Endothelial cell (in vitro differentiated cells): ENCODE data around the gene RABL3. TPM values are rescaled to one million over a fixed set of nuclear protein-coding genes. Genes with fewer than 3 reads are reported as not detected.
"Not testable (repeated sequence)": the region's sequence is repeated elsewhere in the genome, so short reads cannot be mapped to it uniquely, and the experiment has no call there.

Source experiments
- DNase-seq: peaks from one replicate; pipeline ENCODE4 v3.0.0; 2021; ENCODE audit warnings: low spot score
- H3K27ac Mint-ChIP-seq: one replicate; pipeline ENCODE4 v1.8.0; 2021; ENCODE audit warnings: mixed read lengths, inconsistent platforms; ENCODE audit not compliant: unreplicated experiment
- H3K27me3 Mint-ChIP-seq: one replicate; pipeline ENCODE4 v1.8.0; 2021; ENCODE audit warnings: mild to moderate bottlenecking, moderate library complexity, mixed read lengths, inconsistent platforms; ENCODE audit not compliant: unreplicated experiment
- H3K36me3 Mint-ChIP-seq: one replicate; pipeline ENCODE4 v1.8.0; 2021; ENCODE audit warnings: mild to moderate bottlenecking, low read depth, mixed read lengths, inconsistent platforms; ENCODE audit not compliant: unreplicated experiment
- H3K4me1 Mint-ChIP-seq: one replicate; pipeline ENCODE4 v1.8.0; 2021; ENCODE audit warnings: mild to moderate bottlenecking, mixed read lengths, inconsistent platforms; ENCODE audit not compliant: unreplicated experiment
- H3K4me3 Mint-ChIP-seq: one replicate; pipeline ENCODE4 v1.8.0; 2021; ENCODE audit warnings: mild to moderate bottlenecking, mixed read lengths, inconsistent platforms; ENCODE audit not compliant: unreplicated experiment
- H3K9me3 Mint-ChIP-seq: one replicate; pipeline ENCODE4 v1.8.0; 2021; ENCODE audit warnings: mixed read lengths, inconsistent platforms; ENCODE audit not compliant: unreplicated experiment
- total RNA-seq: library from RNA; stranded (reverse); fragmentation: NEBNext Ultra II Directional; extraction: Animal tissue kit (Norgen Biotek cat#: 25700); gene quantifications from one replicate; pipeline ENCODE4 v1.2.1, GENCODE V29; 2021; ENCODE audit not compliant: unreplicated experiment
- TF ChIP-seq, protein P1 (sequence below): fragments of 200-600 bp; sonication (generic); IDR thresholded peaks from one replicate; pipeline ENCODE4 v1.5.0; 2021; ENCODE audit warnings: antibody characterized with exemption; ENCODE audit not compliant: unreplicated experiment

The RABL3 gene
- total RNA-seq, 1 donor from 2014 or later: 15.1 TPM

DNA sequence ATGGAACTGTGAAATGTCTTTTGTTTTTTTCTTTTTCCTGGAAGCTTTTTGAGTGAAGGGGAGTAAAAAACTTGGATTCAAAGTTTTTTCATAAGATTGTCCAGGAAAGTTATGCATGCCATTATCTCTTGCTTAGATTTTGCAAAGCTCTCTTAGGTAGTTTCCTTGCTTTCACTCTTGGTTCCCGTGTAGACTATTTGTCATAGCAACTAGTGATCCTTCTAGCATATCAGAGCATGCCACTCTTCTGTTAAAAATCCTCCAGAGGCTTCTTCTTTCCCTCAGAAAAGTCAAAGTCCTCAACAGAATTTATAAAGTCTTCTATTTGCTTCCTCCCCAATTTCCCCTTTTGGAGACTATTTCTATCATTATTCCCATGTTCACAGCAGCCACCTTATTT, 21.3 kb upstream of the RABL3 start:
- TF ChIP-seq, protein P1, sequence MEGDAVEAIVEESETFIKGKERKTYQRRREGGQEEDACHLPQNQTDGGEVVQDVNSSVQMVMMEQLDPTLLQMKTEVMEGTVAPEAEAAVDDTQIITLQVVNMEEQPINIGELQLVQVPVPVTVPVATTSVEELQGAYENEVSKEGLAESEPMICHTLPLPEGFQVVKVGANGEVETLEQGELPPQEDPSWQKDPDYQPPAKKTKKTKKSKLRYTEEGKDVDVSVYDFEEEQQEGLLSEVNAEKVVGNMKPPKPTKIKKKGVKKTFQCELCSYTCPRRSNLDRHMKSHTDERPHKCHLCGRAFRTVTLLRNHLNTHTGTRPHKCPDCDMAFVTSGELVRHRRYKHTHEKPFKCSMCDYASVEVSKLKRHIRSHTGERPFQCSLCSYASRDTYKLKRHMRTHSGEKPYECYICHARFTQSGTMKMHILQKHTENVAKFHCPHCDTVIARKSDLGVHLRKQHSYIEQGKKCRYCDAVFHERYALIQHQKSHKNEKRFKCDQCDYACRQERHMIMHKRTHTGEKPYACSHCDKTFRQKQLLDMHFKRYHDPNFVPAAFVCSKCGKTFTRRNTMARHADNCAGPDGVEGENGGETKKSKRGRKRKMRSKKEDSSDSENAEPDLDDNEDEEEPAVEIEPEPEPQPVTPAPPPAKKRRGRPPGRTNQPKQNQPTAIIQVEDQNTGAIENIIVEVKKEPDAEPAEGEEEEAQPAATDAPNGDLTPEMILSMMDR: no peak
- Mint-ChIP-seq H3K9me3 (no peaks in the 10 kb centered on the region), H3K36me3 (peaks cover 9% of the 10 kb centered on the region), H3K4me1 (peaks cover 29% of the 10 kb centered on the region), H3K4me3 (no peak overlapping the region), H3K27me3 (peaks cover 3% of the 10 kb centered on the region), H3K27ac (peak overlapping the region; percentile 26)
- DNase-seq: no peak

DNA sequence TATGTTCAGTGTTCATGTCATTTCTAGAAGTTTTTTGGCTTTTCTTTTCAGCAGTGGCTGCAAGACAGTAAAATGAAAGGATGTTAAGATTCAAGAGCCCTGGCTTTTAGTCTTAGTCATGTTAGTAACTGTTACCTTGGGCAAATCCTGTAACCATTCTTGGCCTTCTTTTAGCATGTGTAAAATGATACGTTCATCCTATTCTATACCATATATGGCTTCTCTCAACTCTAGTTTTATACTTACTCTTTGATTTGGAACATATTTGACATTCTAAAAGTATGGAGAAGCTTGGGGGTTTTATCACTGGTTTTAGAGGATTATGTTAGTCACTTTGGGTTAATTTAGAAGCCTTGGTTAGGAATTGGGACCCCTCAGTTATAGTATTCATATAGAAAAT, 20.3 kb upstream of the RABL3 start:
- H3K4me1 Mint-ChIP-seq: peaks cover 27% of the 10 kb centered on the region

DNA sequence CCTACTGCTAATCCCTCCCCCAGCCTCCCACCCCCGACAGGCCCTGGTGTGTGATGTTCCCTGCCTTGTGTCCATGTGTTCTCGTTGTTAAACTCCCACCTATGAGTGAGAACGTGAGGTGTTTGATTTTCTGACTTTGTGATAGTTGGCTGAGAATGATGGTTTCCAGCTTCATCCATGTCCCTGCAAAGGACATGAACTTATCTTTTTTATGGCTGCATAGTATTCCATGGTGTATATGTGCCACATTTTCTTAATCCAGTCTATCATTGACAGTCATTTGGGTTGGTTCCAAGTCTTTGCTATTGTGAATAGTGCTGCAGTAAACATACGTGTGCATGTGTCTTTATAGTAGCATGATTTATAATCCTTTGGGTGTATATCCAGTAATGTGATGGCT, 16.2 kb upstream of the RABL3 start:
- H3K4me3 Mint-ChIP-seq, H3K27ac Mint-ChIP-seq: not testable (repeated sequence)

More for the DNA sequence above, 20.3 kb upstream of the RABL3 start:
- H3K36me3 Mint-ChIP-seq: peaks cover 17% of the 10 kb centered on the region
- no peak overlapping the region for H3K27ac Mint-ChIP-seq
- no peaks in the 10 kb centered on the region for H3K9me3 Mint-ChIP-seq
- no peak for DNase-seq
- TF ChIP-seq, protein P1: no peak
- no peak overlapping the region for H3K4me3 Mint-ChIP-seq
- H3K27me3 Mint-ChIP-seq: peaks cover 3% of the 10 kb centered on the region

DNA sequence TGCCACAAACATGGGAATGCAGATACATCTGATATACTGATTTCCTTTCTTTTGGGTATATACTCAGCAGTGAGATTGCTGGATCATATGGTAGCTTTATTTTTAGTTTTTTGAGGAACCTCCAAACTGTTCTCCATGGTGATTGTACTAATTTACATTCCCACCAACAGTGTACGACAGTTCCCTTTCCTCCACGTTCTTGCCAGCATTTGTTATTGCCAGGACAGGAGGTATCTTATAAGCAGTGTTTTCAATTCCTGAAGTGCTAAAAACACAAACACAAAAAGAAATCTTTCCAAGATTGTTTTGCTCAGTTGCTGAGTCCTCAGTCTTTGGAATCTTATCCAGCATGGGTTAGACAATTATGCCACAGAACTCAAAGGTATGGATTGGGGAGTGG, 13.7 kb upstream of the RABL3 start:
- Mint-ChIP-seq H3K4me3 (no peak overlapping the region), H3K27me3 (no peaks in the 10 kb centered on the region), H3K27ac (no peak overlapping the region), H3K36me3 (peaks cover 58% of the 10 kb centered on the region), H3K4me1 (peaks cover 11% of the 10 kb centered on the region), H3K9me3 (no peaks in the 10 kb centered on the region)
- TF ChIP-seq, protein P1: no peak
- no peak for DNase-seq

More for the DNA sequence above, 16.2 kb upstream of the RABL3 start:
- not testable (repeated sequence) for DNase-seq, H3K27me3 Mint-ChIP-seq, H3K9me3 Mint-ChIP-seq
- Mint-ChIP-seq H3K4me1 (peaks cover 13% of the 10 kb centered on the region), H3K36me3 (peaks cover 40% of the 10 kb centered on the region)

DNA sequence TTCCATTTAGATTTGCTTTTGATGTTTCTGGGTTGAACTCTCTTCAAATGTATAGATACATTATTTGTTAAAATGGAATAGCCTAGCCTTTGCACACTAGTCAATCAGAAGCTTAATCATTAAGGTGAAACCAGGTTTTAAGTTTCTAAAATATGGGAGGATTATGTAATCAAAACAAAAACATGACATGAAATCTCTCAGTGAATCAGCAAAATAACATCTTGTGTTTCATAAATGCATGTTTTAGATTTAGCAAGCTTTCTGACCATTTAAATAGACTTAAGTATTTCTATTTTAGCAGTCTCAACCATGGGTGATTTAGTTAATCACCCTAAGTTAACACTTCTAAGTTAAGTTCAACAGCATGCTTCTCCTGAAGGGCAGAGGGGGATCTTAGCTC, 11.5 kb upstream of the RABL3 start:
- H3K27ac Mint-ChIP-seq: no peak overlapping the region
- peak overlapping the region; percentile 5 for H3K4me3 Mint-ChIP-seq
- H3K27me3 Mint-ChIP-seq: no peaks in the 10 kb centered on the region
- DNase-seq: no peak
- peaks cover 57% of the 10 kb centered on the region for H3K36me3 Mint-ChIP-seq
- peaks cover 21% of the 10 kb centered on the region for H3K4me1 Mint-ChIP-seq
- TF ChIP-seq, protein P1: no peak
- no peaks in the 10 kb centered on the region for H3K9me3 Mint-ChIP-seq
